GM21367 (cell line): Measurements from ENCODE around the gene PKP4.
"Not testable (repeated sequence)": the region's sequence is repeated elsewhere in the genome, so short reads cannot be mapped to it uniquely, and the experiment has no call there.

Experiments used
- ATAC-seq: cut with Tn5 transposase; IDR thresholded peaks from one replicate; pipeline ENCODE4 v1.9.1; 2021; ENCODE audit not compliant: unreplicated experiment

PKP4 gene

DNA sequence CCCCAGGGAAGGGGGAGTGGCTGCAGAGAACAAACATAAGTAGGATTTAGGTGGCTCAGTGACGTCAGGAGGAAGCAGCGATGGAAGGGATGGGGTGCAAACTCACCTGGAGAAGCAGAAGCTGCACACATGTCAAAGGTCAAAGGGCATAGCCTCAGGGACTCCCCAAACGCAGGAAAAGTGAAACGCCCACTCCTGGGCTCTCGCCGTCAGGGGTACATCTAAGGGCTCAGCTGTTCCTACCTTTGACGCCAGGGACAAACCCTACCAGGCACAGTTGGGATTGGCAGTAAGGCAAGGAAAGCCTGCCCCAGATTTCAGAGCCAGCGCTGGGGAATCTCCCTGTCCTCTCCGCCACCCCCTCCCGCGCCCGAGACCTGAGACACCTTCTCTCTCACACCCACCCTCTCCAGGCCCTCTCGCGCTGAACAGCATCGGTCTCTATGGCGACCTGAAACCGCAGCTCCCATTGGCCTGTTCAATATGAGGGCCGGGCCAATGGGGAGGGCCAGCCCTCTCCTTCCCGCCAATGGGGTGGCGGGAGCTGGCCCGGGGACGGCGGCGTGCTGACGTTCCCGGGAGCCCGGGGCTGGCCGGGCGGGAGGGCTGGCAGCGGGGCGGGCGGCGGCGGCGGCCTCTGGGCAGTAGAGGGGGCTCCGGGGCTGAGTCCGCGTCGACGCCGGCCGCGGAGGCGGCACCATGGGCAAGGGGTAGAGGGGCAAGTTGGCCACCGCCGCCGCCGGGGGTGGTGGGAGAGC lies at the start of gene PKP4, which contains the start of gene CCDC148:
Gene PKP4 (plus strand): TSS at position 644 of the 758 bp plus-strand sequence. CDS start 76,233 bp downstream, outside the sequence.
Gene CCDC148 (minus strand): TSS at position 445 of the 758 bp plus-strand sequence. CDS start 314 bp downstream, at position 131.
- ATAC-seq: peak; percentile 94

DNA sequence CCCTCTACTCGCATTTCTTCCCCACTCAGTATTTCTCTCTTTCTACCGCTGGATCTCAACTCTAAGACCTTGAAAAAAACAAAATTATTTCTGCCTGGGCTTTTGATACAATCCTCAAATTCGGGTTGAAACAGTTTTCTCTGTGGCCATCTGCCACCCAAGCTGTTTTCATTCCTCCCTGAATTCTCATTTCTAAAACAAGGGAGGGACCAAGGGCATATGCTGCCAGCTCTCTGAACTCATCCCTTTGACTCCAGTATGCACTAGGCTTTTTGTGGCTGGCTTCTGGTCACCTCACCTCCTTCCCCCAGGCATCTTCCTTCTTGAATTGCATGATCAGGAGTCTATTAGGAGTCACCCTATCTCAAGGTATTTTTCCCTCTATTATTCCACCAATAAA lies 49.7 kb upstream of the PKP4 start:
- ATAC-seq: no peak

DNA sequence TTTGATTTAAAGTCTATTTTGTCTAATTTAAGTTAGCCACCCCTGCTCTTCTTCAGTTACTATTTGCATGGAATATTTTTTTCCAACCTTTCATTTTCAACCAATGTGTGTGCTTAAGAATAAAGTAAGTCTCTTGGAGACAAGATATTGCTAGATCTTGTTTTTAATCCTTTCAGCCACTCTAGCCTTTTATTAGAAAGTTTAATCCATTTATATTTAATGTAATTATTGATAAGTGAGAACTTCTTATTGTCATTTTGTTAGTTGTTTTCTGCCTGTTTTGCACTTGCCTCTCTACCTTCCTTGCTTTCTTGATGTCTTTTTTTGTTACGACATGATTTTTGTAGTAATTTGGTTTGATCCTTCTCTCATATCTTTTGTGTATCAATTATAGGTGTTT lies 46.6 kb upstream of the PKP4 start:
- ATAC-seq: no peak

- ATAC-seq: no peak
Measured at GRCh38 chr2:158411748-158412147, 45.0 kb upstream of the PKP4 start.

DNA sequence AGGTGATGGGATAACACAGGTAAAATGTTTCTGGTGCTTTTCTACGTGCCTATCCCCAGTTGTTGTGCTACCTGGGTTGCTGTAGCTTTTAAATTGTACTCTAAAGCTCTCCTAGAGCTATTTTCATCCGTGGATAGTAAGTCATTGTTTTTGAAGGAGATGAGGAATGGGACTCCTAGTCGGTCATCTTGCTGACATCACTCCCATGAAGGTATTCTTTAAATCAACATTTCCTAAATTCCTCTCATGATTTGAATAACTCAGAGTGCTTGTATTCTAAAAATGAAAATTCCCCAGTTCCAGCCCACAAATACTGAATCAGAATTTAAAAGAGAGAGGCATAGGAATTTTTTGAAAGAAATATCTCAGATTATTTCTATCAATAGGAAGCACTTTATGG lies 44.5 kb upstream of the PKP4 start:
- ATAC-seq: no peak

- no peak for ATAC-seq
Measured at GRCh38 chr2:158413581-158413980, 43.2 kb upstream of the PKP4 start.

DNA sequence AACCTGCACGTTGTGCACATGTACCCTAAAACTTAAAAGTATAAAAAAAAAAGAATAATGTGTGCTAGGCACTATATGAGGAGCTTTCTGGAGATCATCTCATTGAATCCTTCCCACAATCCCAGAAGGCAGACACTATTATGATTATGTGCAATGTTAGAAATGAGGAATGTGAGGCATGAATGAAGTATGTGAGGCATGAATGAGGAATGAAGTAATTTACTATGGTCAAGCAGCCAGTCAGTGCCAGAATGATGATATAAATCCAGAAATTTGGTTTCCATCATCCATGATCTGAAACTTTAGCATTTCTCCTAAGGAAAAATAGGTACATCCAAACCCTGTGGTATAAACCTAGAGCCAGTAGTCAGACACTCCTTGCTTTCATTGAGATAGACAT lies 42.2 kb upstream of the PKP4 start:
- no peak for ATAC-seq

DNA sequence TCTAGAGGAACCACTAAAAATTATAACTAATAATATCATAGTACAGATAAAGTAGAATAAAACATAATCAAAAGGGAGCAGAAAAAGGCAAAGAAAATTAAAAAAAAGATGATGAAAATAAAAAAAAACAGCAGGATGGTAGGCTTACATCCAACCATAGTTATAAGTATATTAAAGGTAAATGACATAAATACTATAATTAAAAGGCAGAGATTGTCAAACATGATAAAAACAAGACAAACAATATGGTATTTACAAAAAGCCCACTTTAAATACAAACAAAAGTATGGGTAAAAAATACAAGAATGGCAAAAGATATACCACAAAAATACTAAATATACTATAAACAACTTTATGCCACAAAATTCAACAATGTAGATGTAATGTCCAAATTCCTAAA lies 24.6 kb upstream of the PKP4 start:
- no peak for ATAC-seq

DNA sequence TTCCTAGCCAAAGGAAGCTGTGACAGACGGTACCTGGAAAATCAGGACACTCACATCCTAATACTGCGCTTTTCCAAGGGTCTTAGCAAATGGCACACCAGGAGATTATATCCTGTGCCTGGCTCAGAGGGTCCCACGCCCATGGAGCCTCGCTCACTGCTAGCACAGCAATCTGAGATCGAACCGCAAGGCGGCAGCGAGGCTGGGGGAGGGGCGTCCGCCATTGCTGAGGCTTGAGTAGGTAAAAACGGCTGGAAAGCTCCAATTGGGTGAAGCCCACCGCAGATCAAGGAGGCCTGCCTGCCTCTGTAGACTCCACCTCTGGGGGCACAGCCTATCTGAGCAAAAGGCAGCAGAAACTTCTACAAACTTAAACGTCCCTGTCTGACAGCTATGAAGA lies 23.0 kb upstream of the PKP4 start:
- ATAC-seq: not testable (repeated sequence)

DNA sequence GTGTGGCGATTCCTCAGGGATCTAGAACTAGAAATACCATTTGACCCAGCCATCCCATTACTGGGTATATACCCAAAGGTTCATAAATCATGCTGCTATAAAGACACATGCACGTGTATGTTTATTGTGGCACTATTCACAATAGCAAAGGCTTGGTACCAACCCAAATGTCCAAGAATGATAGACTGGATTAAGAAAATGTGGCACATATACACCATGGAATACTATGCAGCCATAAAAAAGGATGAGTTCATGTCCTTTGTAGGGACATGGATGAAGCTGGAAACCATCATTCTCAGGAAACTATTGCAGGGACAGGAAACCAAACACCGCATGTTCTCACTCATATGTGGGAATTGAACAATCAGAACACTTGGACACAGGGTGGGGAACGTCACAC lies 17.7 kb upstream of the PKP4 start:
- ATAC-seq: not testable (repeated sequence)

DNA sequence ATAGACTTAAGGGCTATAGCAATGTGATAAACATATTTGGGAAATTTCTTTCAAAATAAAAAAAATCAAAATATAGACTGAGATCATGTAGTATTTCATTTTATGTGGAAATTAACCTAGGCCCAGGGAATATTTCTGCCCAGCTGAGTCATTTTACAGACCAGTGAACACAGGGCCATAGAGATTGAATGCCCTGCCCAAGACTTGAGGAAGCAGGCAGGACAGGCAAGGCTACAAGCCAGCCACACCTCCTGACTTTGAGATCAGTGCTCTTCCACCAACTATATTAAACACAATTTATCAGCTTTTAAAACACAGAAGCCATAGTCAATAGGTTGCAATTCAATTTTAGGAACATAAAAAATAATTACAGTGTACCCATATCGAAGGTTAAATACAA lies 13.1 kb upstream of the PKP4 start:
- no peak for ATAC-seq

DNA sequence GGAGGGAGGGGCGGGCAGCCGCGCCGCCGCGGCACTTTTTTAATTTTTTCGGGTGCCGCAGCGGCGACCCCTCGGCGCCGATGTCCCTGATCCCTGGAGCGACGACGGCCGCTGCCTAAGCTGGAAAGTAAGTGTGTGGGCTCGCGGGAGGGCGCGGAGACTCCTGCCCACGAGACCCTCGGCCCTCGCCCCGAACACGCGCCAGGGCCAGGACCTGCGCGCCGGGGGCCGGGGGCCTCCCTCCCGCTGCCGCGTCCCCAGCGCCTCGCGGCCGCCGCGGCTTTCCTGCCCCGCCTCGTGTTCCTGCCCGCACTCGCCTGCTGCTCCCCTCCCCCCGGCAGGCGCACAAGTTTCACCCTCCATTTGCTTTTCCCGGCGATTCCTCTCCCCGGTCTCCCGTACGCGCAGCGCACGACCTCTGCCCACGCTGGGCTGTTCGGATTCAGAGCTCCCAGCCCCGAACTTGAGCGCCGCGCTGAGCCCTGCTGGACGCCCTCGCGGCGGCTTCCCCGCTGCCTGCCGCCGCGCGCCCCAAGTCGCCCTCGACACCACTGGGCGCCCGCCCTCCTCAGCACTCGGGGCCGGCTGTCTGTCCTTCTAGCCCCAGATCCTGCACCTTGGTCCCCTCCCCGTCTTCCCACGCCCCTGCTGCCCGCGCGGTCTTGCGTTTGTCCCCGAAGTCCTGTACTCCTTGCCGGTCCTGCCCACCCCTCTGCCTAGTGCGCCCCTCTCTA lies 507 bp downstream of the PKP4 start:
- peak; percentile 26 for ATAC-seq

DNA sequence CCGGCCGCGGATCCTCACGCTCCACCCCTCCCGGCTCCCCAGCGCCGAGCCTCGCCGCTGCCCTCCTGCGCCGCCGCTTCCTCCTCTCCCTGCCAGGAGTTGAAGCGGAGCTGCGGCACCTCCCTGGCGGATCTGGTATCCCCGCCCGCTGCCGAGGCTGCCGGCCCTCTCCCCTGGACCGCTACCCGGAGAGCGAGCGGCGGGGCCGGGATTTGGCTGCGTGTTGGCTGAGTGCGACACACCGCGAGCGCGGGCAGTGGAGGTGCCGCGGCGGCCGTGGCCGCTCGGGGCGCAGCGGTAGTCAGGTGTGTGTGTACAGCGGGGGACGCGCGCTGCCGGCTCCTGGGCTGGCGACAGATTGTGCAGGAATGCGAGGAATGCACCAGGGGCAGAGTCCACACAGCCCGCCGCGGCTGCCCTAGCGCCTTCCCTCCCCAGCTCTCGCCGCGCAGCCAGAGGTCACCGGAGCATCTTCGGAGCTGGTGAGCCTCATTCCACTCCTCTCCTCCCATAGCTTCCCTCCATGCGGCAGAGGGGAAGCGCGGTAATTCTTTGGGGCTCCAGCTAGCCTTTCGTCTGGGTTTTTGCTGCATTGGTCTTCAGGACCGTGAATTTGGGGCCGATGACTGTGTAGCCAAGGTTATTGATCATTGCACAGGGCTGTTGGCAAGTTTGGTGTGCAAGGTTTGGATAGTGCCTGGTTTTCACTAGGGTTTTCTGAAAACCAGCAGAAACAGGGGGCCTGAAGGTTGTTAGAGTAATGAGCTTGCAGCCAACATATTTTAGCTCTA lies 1.3 kb downstream of the PKP4 start:
- ATAC-seq: peak; percentile 47

- no peak for ATAC-seq
Measured at GRCh38 chr2:158458617-158458920, 1.8 kb downstream of the PKP4 start.

DNA sequence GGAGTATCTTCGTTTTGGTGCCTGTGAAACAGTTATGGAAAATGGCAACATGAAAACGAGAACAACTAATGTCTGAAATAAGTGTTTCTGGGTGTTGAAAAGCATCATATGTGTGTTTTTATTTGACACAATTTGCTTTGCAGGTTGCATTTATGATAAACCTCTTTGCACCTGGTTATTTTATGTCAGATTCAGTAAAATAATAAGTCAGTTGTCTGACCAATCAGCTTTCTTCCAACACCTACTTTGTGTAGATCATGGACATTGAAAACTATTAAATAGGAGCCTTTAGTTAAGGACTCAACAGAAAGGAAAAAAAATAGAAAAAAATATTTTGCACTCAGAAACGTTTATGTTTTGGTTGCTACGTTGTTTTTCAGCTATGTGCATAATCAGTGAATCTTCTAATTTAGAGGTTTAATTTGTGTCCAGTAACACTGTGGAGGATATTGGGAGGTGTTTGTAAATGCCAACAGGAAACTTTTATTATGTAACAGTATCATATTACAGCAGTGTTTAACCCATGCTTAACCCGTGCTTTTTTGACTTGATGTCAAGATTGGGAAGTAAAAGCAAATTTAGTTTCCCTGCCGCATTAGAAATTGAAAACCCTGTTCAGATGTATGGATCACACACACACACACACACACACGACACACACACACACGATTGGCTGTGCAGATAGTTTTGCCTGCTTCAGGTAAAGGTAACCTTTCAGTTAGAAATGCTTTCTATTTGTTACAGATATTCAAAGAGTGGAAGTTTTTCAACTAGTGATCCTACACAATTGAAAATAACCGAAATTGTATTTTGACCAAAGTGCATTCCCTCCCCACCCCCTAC lies 2.6 kb downstream of the PKP4 start:
- no peak for ATAC-seq

DNA sequence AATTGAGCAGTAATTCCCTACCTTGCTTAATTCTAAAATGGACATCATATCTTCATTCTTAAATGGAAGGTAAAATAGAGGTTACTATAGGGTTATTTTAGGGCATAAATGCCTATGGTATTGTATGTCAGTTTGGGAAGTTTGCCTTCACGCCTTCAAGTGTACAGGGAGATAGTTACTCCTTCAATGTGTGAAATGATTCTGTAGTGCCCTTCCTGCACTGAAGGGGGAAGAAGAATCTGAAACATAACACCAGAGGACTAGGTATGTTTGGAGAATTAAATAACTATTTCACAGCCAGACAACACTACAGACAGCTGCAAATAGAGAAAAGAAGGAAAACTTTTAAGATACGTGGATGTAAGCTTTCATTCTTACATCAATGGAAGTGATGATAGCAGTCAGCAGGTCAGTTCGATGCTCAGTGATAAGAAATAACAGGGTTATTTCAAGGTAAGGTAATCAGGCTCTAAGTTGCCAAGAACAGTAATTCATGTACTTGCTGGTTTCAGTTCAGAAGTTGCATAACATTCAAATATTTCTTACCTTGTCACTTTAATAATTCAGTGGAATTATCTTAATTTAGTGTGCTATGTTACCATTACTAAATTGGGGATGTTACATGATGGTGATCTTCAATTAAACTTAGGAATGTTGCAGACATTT lies 4.0 kb downstream of the PKP4 start:
- no peak for ATAC-seq

GRCh38 chr2:158463496-158464095 lies 6.8 kb downstream of the PKP4 start:
- ATAC-seq: no peak

DNA sequence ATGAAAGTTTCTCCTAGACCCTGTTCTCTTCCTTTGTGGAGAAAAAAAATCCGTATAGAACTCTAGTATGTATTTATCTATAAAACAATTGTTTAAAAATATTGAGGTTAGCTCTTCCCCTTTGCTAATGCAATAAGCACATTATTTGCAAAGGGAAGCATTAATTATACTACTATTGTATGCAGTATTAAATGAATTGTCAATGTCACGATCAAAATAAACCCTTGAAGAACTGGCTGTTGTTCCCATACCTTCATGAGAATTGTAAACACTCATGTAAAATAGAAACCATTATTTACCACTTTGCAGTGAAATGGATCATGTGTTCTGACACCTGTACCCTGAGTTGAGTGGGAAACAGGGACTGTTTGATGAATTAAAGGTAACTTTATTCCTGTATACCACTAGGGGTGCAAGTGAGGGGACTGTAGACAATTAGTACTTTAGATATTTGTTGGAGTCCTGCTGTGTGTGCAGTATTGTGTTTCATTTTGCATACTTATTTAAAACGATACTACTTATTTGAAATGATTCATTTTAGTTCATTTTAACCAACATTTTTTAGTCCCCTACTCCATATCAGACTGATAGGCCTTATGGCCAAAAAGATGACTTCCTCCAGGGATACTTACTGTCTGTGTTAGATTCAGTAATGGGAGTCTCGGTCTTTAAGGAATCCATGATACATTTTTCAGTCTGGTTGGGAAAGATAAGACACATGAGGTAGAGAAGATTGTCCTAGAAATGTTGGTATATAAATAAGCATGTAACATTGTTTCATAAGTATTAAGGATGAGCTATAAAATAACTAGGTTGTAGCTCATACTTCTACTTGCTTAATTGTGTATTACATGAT lies 7.9 kb downstream of the PKP4 start:
- ATAC-seq: peak; percentile 69

- ATAC-seq: no peak
Measured at GRCh38 chr2:158467248-158467647, 10.5 kb downstream of the PKP4 start.
